ENCODE measurements around the gene ZBTB49.
A peak's percentile ranks its signal among the peaks of the same experiment; 100 is the strongest.

ZBTB49 gene

GRCh38 chr4:4332529-4332928 is 42.5 kb downstream of the ZBTB49 start:
- no peak for DNase-seq (ENCODE audit: low read depth)
- TF ChIP-seq, protein P1, sequence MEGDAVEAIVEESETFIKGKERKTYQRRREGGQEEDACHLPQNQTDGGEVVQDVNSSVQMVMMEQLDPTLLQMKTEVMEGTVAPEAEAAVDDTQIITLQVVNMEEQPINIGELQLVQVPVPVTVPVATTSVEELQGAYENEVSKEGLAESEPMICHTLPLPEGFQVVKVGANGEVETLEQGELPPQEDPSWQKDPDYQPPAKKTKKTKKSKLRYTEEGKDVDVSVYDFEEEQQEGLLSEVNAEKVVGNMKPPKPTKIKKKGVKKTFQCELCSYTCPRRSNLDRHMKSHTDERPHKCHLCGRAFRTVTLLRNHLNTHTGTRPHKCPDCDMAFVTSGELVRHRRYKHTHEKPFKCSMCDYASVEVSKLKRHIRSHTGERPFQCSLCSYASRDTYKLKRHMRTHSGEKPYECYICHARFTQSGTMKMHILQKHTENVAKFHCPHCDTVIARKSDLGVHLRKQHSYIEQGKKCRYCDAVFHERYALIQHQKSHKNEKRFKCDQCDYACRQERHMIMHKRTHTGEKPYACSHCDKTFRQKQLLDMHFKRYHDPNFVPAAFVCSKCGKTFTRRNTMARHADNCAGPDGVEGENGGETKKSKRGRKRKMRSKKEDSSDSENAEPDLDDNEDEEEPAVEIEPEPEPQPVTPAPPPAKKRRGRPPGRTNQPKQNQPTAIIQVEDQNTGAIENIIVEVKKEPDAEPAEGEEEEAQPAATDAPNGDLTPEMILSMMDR (IDR thresholded peaks at IDR 0.05; ENCODE audit: low read depth, low read length, missing control alignments): no peak
- no peak overlapping the region for H3K4me3 ChIP-seq (ENCODE audit: low read depth, low read length)

- DNase-seq (ENCODE audit: low read depth): no peak
- no peak overlapping the region for H3K4me3 ChIP-seq (ENCODE audit: low read depth, low read length)
- TF ChIP-seq, protein P1 (IDR thresholded peaks at IDR 0.05; ENCODE audit: low read depth, low read length, missing control alignments): no peak
Observed at GRCh38 chr4:4333265-4333706, 43.2 kb downstream of the ZBTB49 start.

GRCh38 chr4:4334798-4335520 is 44.9 kb downstream of the ZBTB49 start:
- H3K4me3 ChIP-seq (ENCODE audit: low read depth, low read length): no peak overlapping the region
- TF ChIP-seq, protein P1 (IDR thresholded peaks at IDR 0.05; ENCODE audit: low read depth, low read length, missing control alignments): peak; percentile 88
- DNase-seq (ENCODE audit: low read depth): peak; percentile 49

DNA sequence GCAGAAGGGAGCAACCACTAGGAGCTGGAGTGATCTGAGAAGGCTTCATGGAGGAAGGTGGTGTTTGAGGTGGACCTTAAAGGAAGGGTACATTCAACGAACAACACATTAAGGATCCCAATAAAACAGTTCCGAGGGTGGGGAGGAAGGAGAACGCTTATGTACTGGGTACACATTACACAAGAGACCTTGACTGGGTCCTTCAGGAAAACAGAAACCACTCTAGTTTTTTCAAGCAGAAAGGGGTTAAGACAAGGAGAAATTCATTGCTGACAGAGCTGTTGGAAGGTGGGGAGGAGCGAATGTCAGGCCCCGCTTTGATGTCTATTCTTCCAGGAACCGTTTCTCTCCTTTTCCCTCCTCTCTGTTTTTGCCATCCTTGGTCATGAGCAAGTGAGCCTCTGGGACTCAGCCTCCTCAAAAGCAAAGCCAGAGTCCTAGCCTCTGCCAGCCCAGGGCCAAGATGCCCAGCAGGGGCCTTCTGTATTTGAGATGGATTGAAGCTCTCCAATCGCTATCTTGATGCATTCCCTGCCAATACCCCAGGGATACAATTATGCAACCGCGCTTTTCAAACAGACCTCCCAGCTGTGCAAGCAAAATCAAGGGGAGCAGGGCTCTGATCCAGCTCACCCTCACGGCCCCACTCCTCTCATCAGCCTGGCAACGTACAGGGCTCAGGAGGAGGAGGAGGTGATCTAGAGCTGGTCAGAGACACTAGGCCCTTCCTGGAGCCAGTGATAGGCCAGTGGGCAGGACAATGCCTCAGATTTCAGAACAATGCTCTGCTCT is 48.4 kb downstream of the ZBTB49 start:
- TF ChIP-seq, protein P1 (IDR thresholded peaks at IDR 0.05; ENCODE audit: low read depth, low read length, missing control alignments): no peak
- no peak for DNase-seq (ENCODE audit: low read depth)
- H3K4me3 ChIP-seq (ENCODE audit: low read depth, low read length): no peak overlapping the region

GRCh38 chr4:4339504-4340085 is 49.5 kb downstream of the ZBTB49 start:
- H3K4me3 ChIP-seq (ENCODE audit: low read depth, low read length): no peak overlapping the region
- no peak for DNase-seq (ENCODE audit: low read depth)
- TF ChIP-seq, protein P1 (IDR thresholded peaks at IDR 0.05; ENCODE audit: low read depth, low read length, missing control alignments): no peak

DNA sequence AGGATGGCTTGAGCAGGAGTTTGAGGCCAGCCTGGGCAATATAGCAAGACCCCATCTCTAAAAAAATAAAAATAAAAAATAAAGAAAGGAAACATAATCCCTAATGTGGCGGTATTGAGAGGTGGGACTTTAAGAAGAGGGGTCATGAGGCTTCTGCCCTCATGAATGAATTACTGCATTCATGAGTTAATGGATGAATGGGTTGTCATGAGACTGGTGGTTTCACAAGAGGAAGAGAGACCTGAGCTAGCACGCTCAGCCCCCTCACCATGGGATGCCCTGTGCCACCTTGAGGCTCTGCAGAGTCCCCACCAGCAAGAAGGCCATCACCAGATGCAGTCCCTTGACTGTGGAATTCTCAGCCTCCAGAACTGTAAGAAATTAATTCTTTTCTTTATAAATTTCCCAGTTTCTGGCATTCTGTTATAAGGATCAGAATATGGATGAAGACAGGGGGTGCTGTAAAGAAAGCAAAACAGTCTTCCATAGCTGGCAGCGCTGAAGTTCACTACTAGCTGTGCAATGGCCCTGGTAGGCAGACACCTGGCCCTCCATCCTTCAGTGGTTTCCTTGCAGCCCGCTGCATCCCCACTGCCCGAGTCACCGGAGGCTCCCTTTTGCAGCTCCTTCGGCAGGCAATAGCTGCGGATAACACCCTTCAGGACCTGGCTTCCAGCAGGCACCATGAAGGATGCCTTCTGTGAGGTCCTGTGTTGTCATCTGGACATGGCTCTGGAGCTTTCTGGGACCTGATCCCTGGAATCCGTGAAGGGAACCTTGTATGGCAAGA is 52.0 kb downstream of the ZBTB49 start:
- no peak for DNase-seq (ENCODE audit: low read depth)
- TF ChIP-seq, protein P1 (IDR thresholded peaks at IDR 0.05; ENCODE audit: low read depth, low read length, missing control alignments): no peak
- no peak overlapping the region for H3K4me3 ChIP-seq (ENCODE audit: low read depth, low read length)
